ENCODE results near the gene SLC30A1. TPM values are rescaled to one million over a fixed set of nuclear protein-coding genes. Genes with fewer than 3 reads are reported as not detected.
A peak's percentile ranks its signal among the peaks of the same experiment; 100 is the strongest.

Gene SLC30A1
- total and polyA plus RNA-seq, 10 of the 15 experiments (the other 5 are each of a cell fraction or from before 2014, with no cell fraction given), result 3.5 to 14.1 (median 8.8) TPM

- no peak for TF ChIP-seq BCLAF1 (IDR thresholded peaks at IDR 0.05)
- TF ChIP-seq TCF12 (IDR thresholded peaks at IDR 0.05; ENCODE audit: low read depth, low read length), result 0 out of 2 replicates have a peak, but pooled peaks have one; percentile 10
- no peak for TF ChIP-seq NFYB (IDR thresholded peaks at IDR 0.05; ENCODE audit: insufficient read depth, low read depth, low read length)
- TF ChIP-seq ASH2L (IDR thresholded peaks at IDR 0.05; ENCODE audit: borderline replicate concordance, low read depth), result no peak
- no peak; the same call in 1 of the 2 replicates for TF ChIP-seq SIN3A (IDR thresholded peaks at IDR 0.05; ENCODE audit: low read depth, low read length)
- no peak for TF ChIP-seq ZNF217 (IDR thresholded peaks at IDR 0.05)
- 0 out of 2 replicates have a peak, but pooled peaks have one; percentile 51 for TF ChIP-seq CREM (IDR thresholded peaks at IDR 0.05; ENCODE audit: low read depth)
- TF ChIP-seq MXI1 (IDR thresholded peaks at IDR 0.05; ENCODE audit: low read depth, low read length), result peak; percentile 82
- peak; percentile 22; the same call in 1 of the 2 replicates for TF ChIP-seq NKRF (conservative IDR thresholded peaks at IDR 0.05)
- no peak for TF ChIP-seq ELK1 (IDR thresholded peaks at IDR 0.05; ENCODE audit: low read depth, low read length)
- peak; percentile 79 for TF ChIP-seq PKNOX1 (IDR thresholded peaks at IDR 0.05)
- TF ChIP-seq IRF5 (IDR thresholded peaks at IDR 0.05; ENCODE audit: borderline replicate concordance), result no peak
- TF ChIP-seq ZNF24 (IDR thresholded peaks at IDR 0.05), result 0 out of 2 replicates have a peak, but pooled peaks have one; percentile 30
- TF ChIP-seq EZH2 (IDR thresholded peaks at IDR 0.05; ENCODE audit: borderline replicate concordance, control insufficient read depth, low read depth, low read length), result no peak
- TF ChIP-seq EGR1 (IDR thresholded peaks at IDR 0.05; ENCODE audit: borderline replicate concordance in 1 of 2, low read depth in 2 of 2, low read length in 2 of 2), result peak in 1 of 2 experiments; percentile 64; a peak in 2 of 3 replicates
- peak; percentile 27; the same call in 1 of the 2 replicates for TF ChIP-seq TCF3 (IDR thresholded peaks at IDR 0.05; ENCODE audit: borderline replicate concordance, insufficient read depth, low read depth, low read length)
- TF ChIP-seq SREBF1 (IDR thresholded peaks at IDR 0.05; ENCODE audit: low read length), result no peak
- no peak for TF ChIP-seq YY1 (IDR thresholded peaks at IDR 0.05; ENCODE audit: low read depth, low read length)
- no peak for TF ChIP-seq CEBPB (IDR thresholded peaks at IDR 0.05; ENCODE audit: borderline replicate concordance in 1 of 2, low read depth in 2 of 2, low read length in 2 of 2)
Observed at GRCh38 chr1:211579440-211580302, 710 bp upstream of the SLC30A1 start (continued).
